T-helper 2 cell (primary cell): ENCODE data around the gene WDR59.
"Not testable (repeated sequence)": the region's sequence is repeated elsewhere in the genome, so short reads cannot be mapped to it uniquely, and the experiment has no call there.

Source experiments
- DNase-seq, 5 experiments: peaks; one replicate each; pipeline versions ENCODE4 v3.0.0 to v3.0.0-alpha.2; 2012 to 2022

Gene WDR59

DNA sequence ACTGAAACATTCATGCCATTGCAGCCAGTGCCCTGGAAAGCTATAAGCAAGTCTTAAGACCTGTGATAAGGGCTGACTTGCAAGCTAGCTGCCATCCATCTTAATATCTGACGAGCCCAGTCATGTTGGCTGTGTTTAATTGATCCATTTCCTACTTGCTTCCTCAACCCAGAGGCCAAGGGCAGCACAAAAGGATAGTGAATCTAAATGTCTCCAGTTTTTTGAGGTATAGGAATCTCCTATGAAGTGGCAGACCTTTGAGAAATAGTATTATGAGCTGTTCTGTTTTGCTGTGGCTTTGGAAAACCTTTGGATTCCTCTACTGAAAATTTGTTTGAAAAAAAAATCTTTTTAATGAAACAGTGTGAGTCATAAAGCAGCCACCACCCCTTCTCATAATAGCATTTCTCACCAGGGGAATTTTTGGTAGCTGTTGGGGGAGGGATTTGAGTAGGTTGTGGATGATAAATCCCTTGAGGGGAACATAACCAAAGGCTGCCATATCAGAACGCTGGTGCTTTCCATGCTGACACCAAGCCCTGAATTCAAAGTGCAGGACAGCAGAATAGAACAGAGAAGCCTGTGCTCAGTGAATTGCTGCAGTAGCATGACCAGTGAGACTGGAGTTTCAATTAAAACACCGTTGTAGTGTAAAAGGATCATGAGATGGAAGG lies 26.8 kb upstream of the WDR59 start:
- peak in 2 of 5 experiments; percentile 38 to 74 for DNase-seq

GRCh38 chr16:75010427-75010826 lies 25.5 kb upstream of the WDR59 start:
- DNase-seq: peak in 1 of 5 experiments; percentile 39

GRCh38 chr16:75007443-75007842 lies 22.5 kb upstream of the WDR59 start:
- DNase-seq: no peak

GRCh38 chr16:75005697-75006096 lies 20.8 kb upstream of the WDR59 start:
- no peak for DNase-seq

- DNase-seq: no peak
Measured at GRCh38 chr16:75004460-75004859, 19.5 kb upstream of the WDR59 start.

DNA sequence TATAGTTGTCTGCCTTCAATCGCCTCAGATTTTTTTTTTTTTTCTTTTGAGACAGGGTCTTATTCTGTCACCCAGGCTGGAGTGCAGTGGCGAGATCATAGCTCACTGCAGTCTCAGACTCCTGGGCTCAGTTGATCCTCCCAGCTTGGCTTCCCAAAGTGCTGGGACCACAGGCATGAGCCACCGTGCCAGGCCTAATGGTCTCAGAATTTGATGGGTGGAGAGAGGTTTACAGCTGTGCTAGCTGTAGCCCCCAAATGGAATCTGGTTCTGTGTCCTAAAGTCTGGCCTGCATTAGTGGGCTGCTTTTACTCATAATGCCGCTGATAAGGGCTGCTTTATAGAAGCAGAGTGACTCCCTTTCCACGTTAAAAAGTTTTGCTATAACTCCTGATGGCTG lies 19.0 kb upstream of the WDR59 start:
- DNase-seq: no peak

DNA sequence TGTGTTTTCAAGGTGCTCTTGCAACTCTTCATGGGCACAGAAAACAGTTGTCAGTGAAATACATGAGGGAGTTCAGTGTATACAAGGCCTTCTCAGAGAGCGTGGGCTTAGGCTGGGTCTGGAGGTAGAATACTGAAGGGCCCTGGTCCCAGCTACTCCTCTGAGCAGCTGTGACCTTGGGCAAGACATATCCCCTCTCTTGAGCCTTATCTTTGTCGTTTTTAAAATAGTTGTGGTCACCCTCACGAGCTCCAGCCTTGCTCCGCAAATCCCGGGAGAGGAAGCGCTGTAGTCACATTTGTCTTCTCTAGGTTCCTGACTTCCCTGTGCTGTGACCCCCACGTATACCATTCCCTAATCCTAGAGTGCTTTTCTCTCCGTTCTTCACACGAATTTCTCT lies 17.6 kb upstream of the WDR59 start:
- DNase-seq: no peak

- no peak for DNase-seq
Measured at GRCh38 chr16:75000481-75001081, 15.7 kb upstream of the WDR59 start.

GRCh38 chr16:74999609-75000480 lies 14.9 kb upstream of the WDR59 start:
- DNase-seq: peak; percentile 30 to 75 (median 38)

- peak in 1 of 5 experiments; percentile 20 for DNase-seq
Measured at GRCh38 chr16:74999219-74999608, 14.3 kb upstream of the WDR59 start.

- DNase-seq: peak; percentile 64 to 88 (median 70)
Measured at GRCh38 chr16:74998481-74999218, 13.7 kb upstream of the WDR59 start, which contains the start of gene ZNRF1. ZNRF1 (plus strand) TSS chr16:74999024; CDS start chr16:74999672, 648 bp downstream.

DNA sequence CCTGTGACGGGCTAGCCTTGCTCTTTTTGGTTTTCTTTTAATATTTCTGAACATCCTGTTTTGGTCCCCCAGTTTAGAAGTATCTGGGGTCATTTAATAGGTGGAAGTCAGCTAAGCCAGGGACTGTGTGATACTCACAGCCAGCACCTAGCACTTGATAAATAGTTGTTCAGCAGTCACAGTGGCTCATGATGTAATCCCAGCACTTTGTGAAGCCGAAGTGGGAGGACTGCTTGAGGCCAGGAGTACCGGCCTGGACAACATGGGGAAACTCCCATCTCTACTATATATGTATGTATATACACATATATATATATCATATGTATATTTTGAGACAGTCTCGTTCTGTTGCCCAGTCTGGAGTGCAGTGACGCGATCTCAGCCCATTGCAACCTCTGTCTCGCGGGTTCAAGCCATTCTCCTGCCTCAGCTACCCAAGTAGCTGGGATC lies 12.1 kb upstream of the WDR59 start:
- DNase-seq: no peak

DNA sequence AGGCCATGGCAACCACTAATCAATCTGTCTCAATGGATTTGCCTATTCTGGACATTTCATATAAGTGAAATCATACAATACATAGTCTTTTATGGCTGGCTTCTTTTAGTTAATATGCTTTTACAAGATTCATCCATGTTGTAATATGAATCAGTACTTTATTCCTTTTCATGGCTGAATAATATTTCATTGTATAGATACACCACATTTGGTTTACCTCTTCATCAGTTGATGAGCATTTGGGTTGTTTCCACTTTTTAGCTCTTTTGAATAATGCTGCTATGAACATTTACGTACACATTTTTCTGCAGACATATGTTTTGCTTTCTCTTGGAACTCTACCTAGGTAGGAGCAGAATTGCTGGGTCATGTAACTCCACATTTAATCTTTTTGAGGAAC lies 11.1 kb upstream of the WDR59 start:
- no peak for DNase-seq

GRCh38 chr16:74991593-74992403 lies 6.9 kb upstream of the WDR59 start:
- no peak for DNase-seq

- DNase-seq: no peak
Measured at GRCh38 chr16:74991268-74991592, 6.3 kb upstream of the WDR59 start.

GRCh38 chr16:74990832-74991231 lies 5.9 kb upstream of the WDR59 start:
- no peak for DNase-seq

DNA sequence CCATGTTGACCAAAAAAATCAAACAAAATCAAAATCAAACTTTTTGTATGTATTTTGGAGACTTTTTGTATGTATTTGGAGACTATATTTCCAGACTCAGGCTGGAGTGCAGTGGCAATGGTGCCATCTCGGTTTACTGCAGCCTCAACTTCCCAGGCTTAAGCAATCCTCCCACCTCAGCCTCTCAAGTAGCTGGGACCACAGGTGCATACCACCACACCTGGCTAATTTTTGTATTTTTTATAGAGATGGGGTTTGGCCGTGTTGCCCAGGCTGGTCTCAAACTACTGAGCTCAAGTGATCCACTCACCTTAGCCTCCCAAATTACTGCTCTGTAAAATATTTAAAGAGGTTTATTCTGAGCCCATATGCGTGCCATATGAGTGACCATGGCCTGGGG lies 4.9 kb upstream of the WDR59 start:
- DNase-seq: not testable (repeated sequence)

GRCh38 chr16:74987027-74987681 lies 2.2 kb upstream of the WDR59 start:
- no peak for DNase-seq

- no peak for DNase-seq
Measured at GRCh38 chr16:74984194-74984528, 762 bp downstream of the WDR59 start.

GRCh38 chr16:74982256-74982655 lies 2.7 kb downstream of the WDR59 start:
- DNase-seq: no peak

GRCh38 chr16:74975591-74975990 lies 9.3 kb downstream of the WDR59 start:
- DNase-seq: no peak

DNA sequence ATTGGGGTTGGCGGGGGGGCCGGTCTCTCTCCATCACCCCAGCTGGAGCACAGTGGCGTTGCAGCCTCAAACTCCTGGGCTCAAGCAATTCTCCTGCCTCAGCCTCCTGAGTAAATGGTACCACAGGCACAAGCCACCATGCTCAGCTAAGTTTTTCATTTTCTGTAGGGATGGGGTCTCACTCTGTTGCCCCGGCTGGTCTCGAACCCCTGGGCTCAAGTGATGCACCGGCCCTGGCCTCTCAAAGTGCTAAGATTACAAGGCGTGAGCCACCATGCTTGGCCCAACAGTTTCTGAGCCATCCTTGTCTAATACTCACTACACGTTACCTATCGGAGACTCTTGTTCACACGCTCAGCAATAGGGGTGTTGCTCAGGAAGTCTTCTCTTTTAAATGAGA lies 11.6 kb downstream of the WDR59 start:
- DNase-seq: no peak
